Sigmoid colon (tissue), 7 donors: Measurements from ENCODE around the gene ATP6V0E1. TPM values are rescaled to one million over a fixed set of nuclear protein-coding genes. Genes with fewer than 3 reads are reported as not detected.

Experiments
- DNase-seq: peaks from one replicate; pipeline ENCODE4 v3.0.0-alpha.2; 2019
- H3K27ac ChIP-seq, 4 donors: fragments of 200-600 bp; sonication (generic); one replicate each; pipeline ENCODE4 v1.5.1; 2016 to 2019; ENCODE audit warnings: mild to moderate bottlenecking in 1 of 4
- H3K27me3 ChIP-seq, 3 donors: fragments of 200-600 bp; sonication (generic); one replicate each; pipeline ENCODE4 v1.5.1; 2019; ENCODE audit warnings: mild to moderate bottlenecking in 1 of 3
- H3K36me3 ChIP-seq, 4 donors: fragments of 200-600 bp; sonication (generic); one replicate each; pipeline ENCODE4 v1.5.1; 2016 to 2019
- H3K4me1 ChIP-seq, 4 donors: fragments of 200-600 bp; sonication (generic); one replicate each; pipeline ENCODE4 v1.5.1; 2017 to 2019
- H3K4me3 ChIP-seq, 4 donors: fragments of 200-600 bp; sonication (generic); one replicate each; pipeline ENCODE4 v1.5.1; 2017 to 2019; ENCODE audit warnings: mild to moderate bottlenecking in 2 of 4, moderate library complexity in 1 of 4
- H3K9me3 ChIP-seq, 4 donors: fragments of 200-600 bp in 3 of 4; sonication (generic) in 3 of 4; one replicate each; pipeline versions ENCODE4 v1.5.1 to v1.6.1; 2013 to 2019
- CTCF ChIP-seq, 4 experiments: fragments of 450-650 bp in 3 of 4; fragments of 200-600 bp in 1 of 4; IDR thresholded peaks; one replicate each; pipeline ENCODE4 v1.5.1; 2016 to 2019; ENCODE audit warnings: antibody characterized with exemption in 4 of 4, mild to moderate bottlenecking in 3 of 4, moderate library complexity in 2 of 4
- EP300 ChIP-seq, 4 donors: sonication (generic); formaldehyde crosslinking; IDR thresholded peaks; one replicate each; pipeline ENCODE4 v1.6.1; 2017; ENCODE audit warnings: antibody characterized with exemption in 4 of 4
- POLR2A ChIP-seq, 2 donors: fragments of 450-650 bp; IDR thresholded peaks; one replicate each; pipeline ENCODE4 v1.6.1; 2016; ENCODE audit warnings: antibody characterized with exemption in 2 of 2, mild to moderate bottlenecking in 2 of 2, moderate library complexity in 2 of 2
- POLR2AphosphoS5 ChIP-seq, 4 donors: sonication (generic); formaldehyde crosslinking; IDR thresholded peaks; one replicate each; pipeline ENCODE4 v1.6.1; 2017; ENCODE audit warnings: antibody characterized with exemption in 4 of 4
- WGBS, 2 donors: extraction: QIAGEN DNeasy Blood & Tissue Kit; methylation state at CpG; one replicate each; pipeline ENCODE4 v1.1.7; 2013; 5-methylcytosine and 5-hydroxymethylcytosine counted together
- intact Hi-C: fragments of 100-400 bp; cut with DNase I; formaldehyde crosslinking; loops from one replicate; pipeline ENCODE4 v1.15.1; 2023
- polyA plus RNA-seq, 3 donors: library from polyadenylated mRNA; stranded (reverse); fragments of 200-250 nt; gene quantifications; one replicate each; pipeline ENCODE4 v1.2.3, GENCODE V29; 2013
- total RNA-seq, 4 donors: library from RNA; depleted of rRNA; stranded (reverse); fragments of >200 nt; gene quantifications; one replicate each; pipeline ENCODE4 v1.1.0, GENCODE V29; 2016
- donor health status: healthy with polysubstance abuse.
- donor health status: Bipolar disorder and iron deficiency.
- donor health status: healthy.

The ATP6V0E1 gene
- total and polyA plus RNA-seq, 7 donors: 117 to 261 (median 154) TPM

- Histone ChIP-seq H3K36me3 (no peaks in the 10 kb centered on the region), H3K27me3 (no peaks in the 10 kb centered on the region), H3K27ac (peak overlapping the region in 3 of 4 donors; percentile 6 to 55 (median 45)), H3K4me3 (no peak overlapping the region), H3K9me3 (no peaks in the 10 kb centered on the region), H3K4me1 (peaks cover 0 to 36% (median 25%) of the 10 kb centered on the region in 4 donors)
- intact Hi-C loops: no loop called here
- DNase-seq: no peak
- WGBS, 2 donors: 45 to 76% methylated on average over 4 of the region's 4 CpGs
- TF ChIP-seq EP300 (IDR thresholded peaks at IDR 0.05): no peak
- TF ChIP-seq POLR2A (IDR thresholded peaks at IDR 0.05): no peak
- TF ChIP-seq POLR2AphosphoS5 (IDR thresholded peaks at IDR 0.05): no peak
- TF ChIP-seq CTCF (IDR thresholded peaks at IDR 0.05): no peak
Observed at GRCh38 chr5:173011566-173011965, 28.0 kb downstream of the ATP6V0E1 start.

- H3K4me1 ChIP-seq: peaks cover 0 to 40% (median 28%) of the 10 kb centered on the region in 4 donors
- H3K9me3 ChIP-seq: no peaks in the 10 kb centered on the region
- peak overlapping the region in 1 of 4 donors; percentile 18 for H3K27ac ChIP-seq
- no peaks in the 10 kb centered on the region for H3K36me3 ChIP-seq
- intact Hi-C loops: no loop called here
- H3K27me3 ChIP-seq: no peaks in the 10 kb centered on the region
- 93 to 95% methylated on average over 4 of the region's 4 CpGs for WGBS, 2 donors
- DNase-seq: no peak
- no peak overlapping the region for H3K4me3 ChIP-seq
- no peak for TF ChIP-seq POLR2A (IDR thresholded peaks at IDR 0.05)
Observed at GRCh38 chr5:173012882-173013281, 29.3 kb downstream of the ATP6V0E1 start.

- no peaks in the 10 kb centered on the region for H3K9me3 ChIP-seq
Observed at GRCh38 chr5:173014671-173015070, 31.1 kb downstream of the ATP6V0E1 start.

GRCh38 chr5:173015192-173015591 lies 31.6 kb downstream of the ATP6V0E1 start:
- H3K36me3 ChIP-seq: no peaks in the 10 kb centered on the region
- TF ChIP-seq CTCF (IDR thresholded peaks at IDR 0.05) (no peak), EP300 (IDR thresholded peaks at IDR 0.05) (no peak), POLR2AphosphoS5 (IDR thresholded peaks at IDR 0.05) (no peak), POLR2A (IDR thresholded peaks at IDR 0.05) (no peak)
- no peaks in the 10 kb centered on the region for H3K9me3 ChIP-seq
- H3K27ac ChIP-seq: peak overlapping the region; percentile 66 to 76 (median 70)
- WGBS, 2 donors: 95% methylated on average over 2 of the region's 2 CpGs
- no peaks in the 10 kb centered on the region for H3K27me3 ChIP-seq
- no peak for DNase-seq
- intact Hi-C loops: no loop called here
- peaks cover 0 to 44% (median 30%) of the 10 kb centered on the region in 4 donors for H3K4me1 ChIP-seq
- H3K4me3 ChIP-seq: no peak overlapping the region

More at GRCh38 chr5:173014671-173015070, 31.1 kb downstream of the ATP6V0E1 start:
- WGBS, 2 donors: 91% methylated on average over 4 of the region's 4 CpGs
- no peak for TF ChIP-seq POLR2AphosphoS5 (IDR thresholded peaks at IDR 0.05)
- no peak for TF ChIP-seq POLR2A (IDR thresholded peaks at IDR 0.05)
- no peak for TF ChIP-seq CTCF (IDR thresholded peaks at IDR 0.05)
- no peak for TF ChIP-seq EP300 (IDR thresholded peaks at IDR 0.05)
- peaks cover 0 to 39% (median 27%) of the 10 kb centered on the region in 4 donors for H3K4me1 ChIP-seq
- no peak for DNase-seq
- peak overlapping the region in 2 of 4 donors; percentile 73 to 76 for H3K27ac ChIP-seq
- intact Hi-C loops: no loop called here
- no peaks in the 10 kb centered on the region for H3K27me3 ChIP-seq
- H3K36me3 ChIP-seq: no peaks in the 10 kb centered on the region
- no peak overlapping the region for H3K4me3 ChIP-seq

- Histone ChIP-seq H3K4me1 (peaks cover 0 to 46% (median 35%) of the 10 kb centered on the region in 4 donors), H3K36me3 (no peaks in the 10 kb centered on the region), H3K4me3 (no peak overlapping the region), H3K9me3 (no peaks in the 10 kb centered on the region), H3K27ac (peak overlapping the region; percentile 66 to 76 (median 70)), H3K27me3 (no peaks in the 10 kb centered on the region)
- no peak for DNase-seq
- TF ChIP-seq CTCF (IDR thresholded peaks at IDR 0.05) (no peak), POLR2A (IDR thresholded peaks at IDR 0.05) (no peak), EP300 (IDR thresholded peaks at IDR 0.05) (no peak), POLR2AphosphoS5 (IDR thresholded peaks at IDR 0.05) (no peak)
- intact Hi-C loops: no loop called here
- WGBS, 2 donors: 94 to 95% methylated on average over 13 of the region's 13 CpGs
Observed at GRCh38 chr5:173015598-173016455, 32.3 kb downstream of the ATP6V0E1 start.
